Astrocyte (in vitro differentiated cells and primary cell): Measurements from ENCODE around the gene HBA1.

Experiments used
- EZH2 ChIP-seq: IDR thresholded peaks from 2 replicates; pipeline ENCODE4 v1.6.1; 2012; ENCODE audit warnings: mild to moderate bottlenecking, low read length, inconsistent platforms; ENCODE audit not compliant: insufficient read depth
- TF ChIP-seq, protein P1 (sequence below): IDR thresholded peaks from 2 replicates; pipeline ENCODE4 v1.5.1; 2011; ENCODE audit warnings: low read depth, mild to moderate bottlenecking, inconsistent platforms, low read length, moderate library complexity; ENCODE audit not compliant: insufficient read depth

GRCh38 chr16:180681-181564, 4.4 kb downstream of the HBA1 start:
- TF ChIP-seq, protein P1, sequence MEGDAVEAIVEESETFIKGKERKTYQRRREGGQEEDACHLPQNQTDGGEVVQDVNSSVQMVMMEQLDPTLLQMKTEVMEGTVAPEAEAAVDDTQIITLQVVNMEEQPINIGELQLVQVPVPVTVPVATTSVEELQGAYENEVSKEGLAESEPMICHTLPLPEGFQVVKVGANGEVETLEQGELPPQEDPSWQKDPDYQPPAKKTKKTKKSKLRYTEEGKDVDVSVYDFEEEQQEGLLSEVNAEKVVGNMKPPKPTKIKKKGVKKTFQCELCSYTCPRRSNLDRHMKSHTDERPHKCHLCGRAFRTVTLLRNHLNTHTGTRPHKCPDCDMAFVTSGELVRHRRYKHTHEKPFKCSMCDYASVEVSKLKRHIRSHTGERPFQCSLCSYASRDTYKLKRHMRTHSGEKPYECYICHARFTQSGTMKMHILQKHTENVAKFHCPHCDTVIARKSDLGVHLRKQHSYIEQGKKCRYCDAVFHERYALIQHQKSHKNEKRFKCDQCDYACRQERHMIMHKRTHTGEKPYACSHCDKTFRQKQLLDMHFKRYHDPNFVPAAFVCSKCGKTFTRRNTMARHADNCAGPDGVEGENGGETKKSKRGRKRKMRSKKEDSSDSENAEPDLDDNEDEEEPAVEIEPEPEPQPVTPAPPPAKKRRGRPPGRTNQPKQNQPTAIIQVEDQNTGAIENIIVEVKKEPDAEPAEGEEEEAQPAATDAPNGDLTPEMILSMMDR = no peak
- no peak for TF ChIP-seq EZH2
